GM18867 (cell line): ENCODE results near the gene DOC2A.

Experiments used
- ATAC-seq: cut with Tn5 transposase; IDR thresholded peaks from one replicate; pipeline ENCODE4 v1.9.1; 2021; ENCODE audit warnings: mild to moderate bottlenecking, moderate library complexity; ENCODE audit not compliant: unreplicated experiment

DOC2A gene

GRCh38 chr16:29990034-29990433 lies 20.8 kb downstream of the DOC2A start:
- no peak for ATAC-seq

- ATAC-seq: no peak
Measured at GRCh38 chr16:29989111-29989858, 21.5 kb downstream of the DOC2A start.

- no peak for ATAC-seq
Measured at GRCh38 chr16:29988346-29989075, 22.3 kb downstream of the DOC2A start.

- ATAC-seq: no peak
Measured at GRCh38 chr16:29987371-29988085, 23.3 kb downstream of the DOC2A start.

- ATAC-seq: no peak
Measured at GRCh38 chr16:29986931-29987330, 23.9 kb downstream of the DOC2A start.

- no peak for ATAC-seq
Measured at GRCh38 chr16:29986231-29986630, 24.6 kb downstream of the DOC2A start.

- no peak for ATAC-seq
Measured at GRCh38 chr16:29985271-29985811, 25.5 kb downstream of the DOC2A start.

GRCh38 chr16:29984764-29985147 lies 26.1 kb downstream of the DOC2A start:
- no peak for ATAC-seq

GRCh38 chr16:29984137-29984763 lies 26.6 kb downstream of the DOC2A start:
- no peak for ATAC-seq

GRCh38 chr16:29983420-29984136 lies 27.2 kb downstream of the DOC2A start:
- ATAC-seq: no peak

GRCh38 chr16:29982560-29983419 lies 28.0 kb downstream of the DOC2A start:
- no peak for ATAC-seq

GRCh38 chr16:29978564-29979270 lies 32.1 kb downstream of the DOC2A start:
- ATAC-seq: no peak

- ATAC-seq: no peak
Measured at GRCh38 chr16:29978081-29978480, 32.7 kb downstream of the DOC2A start.

GRCh38 chr16:29977063-29977825 lies 33.6 kb downstream of the DOC2A start:
- ATAC-seq: no peak

- ATAC-seq: no peak
Measured at GRCh38 chr16:29975811-29976511, 34.9 kb downstream of the DOC2A start.

- no peak for ATAC-seq
Measured at GRCh38 chr16:29975134-29975538, 35.7 kb downstream of the DOC2A start.
